Activated CD8-positive, alpha-beta T cell treated with anti-CD3 and anti-CD28 coated beads for 36 hours (primary cell): ENCODE measurements around the gene PLD6. TPM values are rescaled to one million over a fixed set of nuclear protein-coding genes. Genes with fewer than 3 reads are reported as not detected.

Experiments
- ATAC-seq: fragments of 200-7000 bp; cut with Tn5 transposase; one replicate; pipeline ENCODE4 v1.10.0; 2021; ENCODE audit warnings: mild to moderate bottlenecking, moderate library complexity
- CTCF ChIA-PET: fragments of 350-600 bp; sonication (Branson Sonifier 250); formaldehyde crosslinking; loops from one replicate; lab custom pipeline; 2021; ENCODE audit warnings: antibody characterized with exemption; lab: Charles Lee
- POLR2A ChIA-PET: fragments of 350-600 bp; sonication (Branson Sonifier 250); formaldehyde crosslinking; loops from one replicate; lab custom pipeline; 2021; ENCODE audit warnings: antibody characterized with exemption; lab: Charles Lee
- DNase-seq: peaks from one replicate; pipeline ENCODE4 v3.0.0-alpha.2; 2020
- H3K27ac Mint-ChIP-seq: one replicate; pipeline ENCODE4 v1.8.0; 2021; ENCODE audit warnings: mild to moderate bottlenecking, mixed read lengths
- H3K27me3 Mint-ChIP-seq: one replicate; pipeline ENCODE4 v1.8.0; 2021; ENCODE audit warnings: mixed read lengths
- H3K36me3 Mint-ChIP-seq: one replicate; pipeline ENCODE4 v1.8.0; 2021; ENCODE audit warnings: low read depth, mixed read lengths
- H3K4me1 Mint-ChIP-seq: one replicate; pipeline ENCODE4 v1.8.0; 2021; ENCODE audit warnings: low read depth, mixed read lengths
- H3K4me3 Mint-ChIP-seq: one replicate; pipeline ENCODE4 v1.8.0; 2021; ENCODE audit warnings: mild to moderate bottlenecking, moderate library complexity, mixed read lengths
- H3K9me3 Mint-ChIP-seq: one replicate; pipeline ENCODE4 v1.8.0; 2021; ENCODE audit warnings: mixed read lengths
- CTCF ChIP-seq: fragments of 200-600 bp; IDR thresholded peaks from one replicate; pipeline ENCODE4 v1.8.0; 2022; ENCODE audit warnings: antibody characterized with exemption, mild to moderate bottlenecking
- intact Hi-C: fragments of 100-400 bp; cut with micrococcal nuclease; formaldehyde crosslinking; loops from one replicate; pipeline ENCODE4 v1.10.0; 2022
- total RNA-seq, 2 experiments: library from RNA; stranded (reverse); gene quantifications; one replicate each; pipeline ENCODE4 v1.2.3, GENCODE V29; 2021

The PLD6 gene
- total RNA-seq, 2 experiments from 2014 or later = 6.1 to 6.2 TPM

GRCh38 chr17:17227608-17228520, 21.7 kb upstream of the PLD6 start:
- ATAC-seq (no peak), DNase-seq (no peak)
- H3K27ac Mint-ChIP-seq = no peak overlapping the region
- H3K4me3 Mint-ChIP-seq = no peak overlapping the region
- no peaks in the 10 kb centered on the region for H3K9me3 Mint-ChIP-seq
- CTCF ChIA-PET = no interaction called here
- H3K27me3 Mint-ChIP-seq = no peaks in the 10 kb centered on the region
- peaks cover 18% of the 10 kb centered on the region for H3K36me3 Mint-ChIP-seq
- H3K4me1 Mint-ChIP-seq = no peaks in the 10 kb centered on the region
- POLR2A ChIA-PET = interaction anchor here (1.5 to 2.0 kb wide), 2 partner anchors 8 to 17 kb away, joined by 3 to 12 read pairs; partner anchors contain the start of gene FLCN
- intact Hi-C loops = no loop called here
- no peak for TF ChIP-seq CTCF

- TF ChIP-seq CTCF = no peak
- no peak overlapping the region for H3K27ac Mint-ChIP-seq
- no peak overlapping the region for H3K4me3 Mint-ChIP-seq
- H3K4me1 Mint-ChIP-seq = no peaks in the 10 kb centered on the region
- ATAC-seq (no peak), DNase-seq (no peak)
- POLR2A ChIA-PET = interaction anchor here (1.2 to 2.0 kb wide), 4 partner anchors 10 to 57 kb away, joined by 3 to 12 read pairs (median 3); partner anchors contain the start of gene FLCN
- no peaks in the 10 kb centered on the region for H3K9me3 Mint-ChIP-seq
- CTCF ChIA-PET = no interaction called here
- H3K36me3 Mint-ChIP-seq = peaks cover 23% of the 10 kb centered on the region
- no peaks in the 10 kb centered on the region for H3K27me3 Mint-ChIP-seq
- intact Hi-C loops = no loop called here
These were observed 20.5 kb upstream of the PLD6 start for GRCh38 chr17:17226451-17227265.

DNA sequence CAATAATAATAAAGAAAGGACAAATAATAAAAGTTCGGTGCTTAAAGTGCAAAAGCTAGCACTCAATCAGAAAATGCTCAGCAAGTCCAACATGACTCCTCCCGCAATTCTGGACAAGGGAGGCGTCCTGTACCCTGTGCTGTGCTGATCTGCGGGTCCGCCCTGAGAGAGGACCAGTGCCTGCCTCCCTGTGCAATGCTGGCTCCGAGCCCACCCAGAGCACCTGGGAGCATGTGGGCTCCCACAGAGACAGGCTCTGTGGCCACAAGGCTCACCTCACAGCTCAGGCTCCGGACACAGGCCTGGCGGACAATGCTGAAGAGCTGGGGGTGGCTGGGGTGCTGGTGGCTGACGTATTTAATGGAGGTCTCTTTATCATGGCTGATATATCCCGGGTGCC, 19.8 kb upstream of the PLD6 start:
- CTCF ChIA-PET = no interaction called here

DNA sequence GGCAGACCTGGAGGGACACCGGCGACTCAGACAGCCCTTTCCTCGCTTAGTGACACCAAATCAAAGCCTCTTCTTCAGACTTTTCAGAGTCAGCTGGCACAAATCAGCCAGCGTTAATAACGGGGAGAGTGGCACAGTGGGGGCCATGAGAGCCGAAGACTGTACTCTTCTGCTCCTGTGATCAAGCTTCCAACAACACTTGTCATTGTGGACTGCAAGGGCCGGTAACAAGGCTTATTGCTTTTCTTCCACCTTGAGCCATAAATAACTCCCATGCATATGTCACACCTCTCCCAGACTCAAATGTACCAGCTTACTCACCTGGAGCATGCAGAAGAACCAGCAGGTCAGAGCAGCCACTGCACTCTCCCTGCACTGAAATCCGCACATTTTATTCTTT, 18.0 kb upstream of the PLD6 start:
- Mint-ChIP-seq H3K4me1 (no peaks in the 10 kb centered on the region), H3K9me3 (no peaks in the 10 kb centered on the region), H3K4me3 (no peak overlapping the region), H3K36me3 (peaks cover 23% of the 10 kb centered on the region), H3K27ac (no peak overlapping the region), H3K27me3 (no peaks in the 10 kb centered on the region)
- intact Hi-C loops = no loop called here
- ChIA-PET POLR2A (interaction anchor here (1.6 kb wide), 1 partner anchor 13 kb away, joined by 4 read pairs; the partner anchor contains the start of gene FLCN), CTCF (no interaction called here)
- no peak for TF ChIP-seq CTCF
- DNase-seq (no peak), ATAC-seq (no peak)

More for the DNA sequence above, 19.8 kb upstream of the PLD6 start:
- H3K4me3 Mint-ChIP-seq = no peak overlapping the region
- H3K4me1 Mint-ChIP-seq = no peaks in the 10 kb centered on the region
- peaks cover 23% of the 10 kb centered on the region for H3K36me3 Mint-ChIP-seq
- intact Hi-C loops = no loop called here
- no peaks in the 10 kb centered on the region for H3K9me3 Mint-ChIP-seq
- POLR2A ChIA-PET = interaction anchor here (1.2 to 2.0 kb wide), 3 partner anchors 10 to 58 kb away, joined by 3 to 12 read pairs (median 3); partner anchors contain the start of gene FLCN
- ATAC-seq (no peak), DNase-seq (no peak)
- no peaks in the 10 kb centered on the region for H3K27me3 Mint-ChIP-seq
- TF ChIP-seq CTCF = no peak
- H3K27ac Mint-ChIP-seq = no peak overlapping the region
